ENCODE results near the gene FGF16. TPM values are rescaled to one million over a fixed set of nuclear protein-coding genes. Genes with fewer than 3 reads are reported as not detected.
"Not testable (repeated sequence)": the region's sequence is repeated elsewhere in the genome, so short reads cannot be mapped to it uniquely, and the experiment has no call there.

Gene FGF16
- not detected for total RNA-seq
- long read RNA-seq, result 0 reads

DNA sequence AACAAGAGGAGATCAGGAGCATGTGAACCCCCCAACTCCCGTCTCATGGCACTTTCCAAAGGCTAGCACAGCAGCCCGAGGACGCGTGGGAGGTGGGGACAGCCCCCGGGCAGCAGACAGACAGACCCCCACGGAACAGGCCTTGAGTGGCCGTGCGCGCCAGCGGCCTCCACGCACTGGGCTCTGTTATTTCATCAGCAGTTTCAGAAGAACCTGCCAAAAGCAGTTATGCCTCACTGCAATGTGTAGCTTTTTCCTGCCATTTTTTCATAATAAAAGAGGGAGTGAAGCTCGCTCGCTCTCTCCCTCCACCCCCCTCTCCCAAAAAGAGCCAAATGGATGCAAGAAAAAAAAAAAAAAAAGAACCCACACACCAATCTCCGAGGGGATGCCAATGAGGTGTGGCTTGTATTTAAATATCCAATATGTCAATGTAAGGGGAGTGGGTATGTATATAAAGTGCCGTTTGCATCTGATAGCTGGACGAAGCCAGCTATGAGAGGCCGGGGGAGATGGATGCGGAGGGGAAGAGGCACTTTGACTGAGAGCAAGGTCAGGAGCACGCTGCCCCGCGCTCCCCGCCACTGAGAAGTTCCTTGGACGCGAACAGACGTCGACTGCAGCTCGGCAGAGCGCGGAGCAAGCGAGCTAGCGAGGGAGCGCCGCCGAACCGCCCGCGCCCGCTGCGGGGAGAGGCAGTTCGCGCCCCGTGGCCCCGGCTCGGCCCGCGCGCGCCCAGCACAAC, at the start of gene FGF16:
Gene FGF16 (plus strand): TSS at position 482 of the 745 bp plus-strand sequence. CDS start 286 bp downstream, outside the sequence.
- Histone ChIP-seq H3K9me3 (no peaks in the 10 kb centered on the region), H3K4me3 (peak within 1 kb of the TSS; percentile 42), H3K4me1 (peaks cover 8% of the 10 kb centered on the region), H3K36me3 (no peaks in the 10 kb centered on the region), H3K27ac (no peak within 1 kb of the TSS), H3K27me3 (ENCODE audit: low read depth) (peaks cover 7% of the 10 kb centered on the region)
- peak in 1 of 2 donors; percentile 20 for ATAC-seq
- DNase-seq, result no peak
- no peak for TF ChIP-seq CTCF (IDR thresholded peaks at IDR 0.05)
- intact Hi-C loops (cut with DNase I), result no loop called here

DNA sequence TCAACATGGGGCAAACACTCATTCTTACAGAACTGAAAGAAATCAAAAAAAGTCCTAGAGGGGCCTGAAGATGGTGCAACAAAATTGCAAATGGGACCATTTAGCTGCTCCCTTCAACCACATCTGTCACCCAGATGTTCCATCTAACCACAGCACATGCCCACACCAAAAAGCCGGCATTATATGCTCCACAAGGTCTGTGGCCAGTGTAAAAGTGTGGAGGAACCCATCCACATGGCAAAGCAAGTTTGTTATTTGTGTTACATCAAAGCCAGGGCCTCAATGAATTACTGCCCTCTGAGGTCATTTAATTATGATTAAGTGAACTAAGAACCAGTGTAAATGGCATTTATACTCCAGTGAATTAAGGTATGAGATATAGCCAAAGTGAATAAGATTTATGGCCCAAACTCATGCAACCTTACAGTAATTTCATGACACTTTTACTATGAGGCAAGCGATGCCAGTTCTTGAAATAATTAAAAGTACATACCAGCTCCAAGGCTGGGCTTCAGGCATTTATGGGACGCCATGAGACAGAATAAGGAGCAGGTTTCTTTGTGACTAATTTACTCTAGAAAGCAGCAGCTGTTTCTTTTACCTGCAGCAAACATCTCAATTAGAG, 48.7 kb upstream of the FGF16 start:
- no peak for TF ChIP-seq CTCF (IDR thresholded peaks at IDR 0.05)
- Histone ChIP-seq H3K4me3 (no peak overlapping the region), H3K27ac (no peak overlapping the region), H3K4me1 (no peaks in the 10 kb centered on the region), H3K27me3 (ENCODE audit: low read depth) (no peaks in the 10 kb centered on the region), H3K36me3 (no peaks in the 10 kb centered on the region), H3K9me3 (no peaks in the 10 kb centered on the region)
- intact Hi-C loops (cut with DNase I), result no loop called here
- DNase-seq (no peak), ATAC-seq (no peak)

GRCh38 chrX:77404419-77404818, 42.8 kb upstream of the FGF16 start:
- Histone ChIP-seq H3K27me3 (ENCODE audit: low read depth) (no peaks in the 10 kb centered on the region), H3K4me3 (no peak overlapping the region), H3K27ac (no peak overlapping the region), H3K9me3 (no peaks in the 10 kb centered on the region), H3K4me1 (no peaks in the 10 kb centered on the region), H3K36me3 (no peaks in the 10 kb centered on the region)
- ATAC-seq, result no peak
- TF ChIP-seq CTCF (IDR thresholded peaks at IDR 0.05), result no peak
- intact Hi-C loops (cut with DNase I), result no loop called here
- no peak for DNase-seq

DNA sequence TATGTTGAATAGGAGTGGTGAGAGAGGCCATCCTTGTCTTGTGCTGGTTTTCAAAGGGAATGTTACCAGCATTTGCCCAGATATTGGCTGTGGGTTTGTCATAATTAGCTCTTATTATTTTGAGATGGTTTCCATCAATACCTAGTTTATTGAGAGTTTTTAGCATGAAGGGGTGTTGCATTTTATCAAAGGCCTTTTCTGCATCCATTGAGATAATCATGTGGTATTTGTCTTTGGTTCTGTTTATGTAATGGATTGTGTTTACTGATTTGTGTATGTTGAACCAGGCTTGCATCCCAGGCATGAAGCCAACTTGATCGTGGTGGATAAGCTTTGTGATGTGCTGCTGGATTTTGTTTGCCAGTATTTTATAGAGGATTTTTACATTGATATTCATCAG, 39.4 kb upstream of the FGF16 start:
- H3K9me3 ChIP-seq; H3K27me3 ChIP-seq (ENCODE audit: low read depth); H3K4me1 ChIP-seq; H3K27ac ChIP-seq; DNase-seq; ATAC-seq; H3K4me3 ChIP-seq; H3K36me3 ChIP-seq; intact Hi-C loops (cut with DNase I): not testable (repeated sequence)

- Histone ChIP-seq H3K4me1 (no peaks in the 10 kb centered on the region), H3K36me3 (no peaks in the 10 kb centered on the region), H3K27ac (no peak overlapping the region), H3K9me3 (no peaks in the 10 kb centered on the region), H3K27me3 (ENCODE audit: low read depth) (no peaks in the 10 kb centered on the region), H3K4me3 (no peak overlapping the region)
- DNase-seq, result no peak
- no peak for TF ChIP-seq CTCF (IDR thresholded peaks at IDR 0.05)
- ATAC-seq, result no peak
- intact Hi-C loops (cut with DNase I), result no loop called here
Observed at GRCh38 chrX:77412631-77413030, 34.6 kb upstream of the FGF16 start.

DNA sequence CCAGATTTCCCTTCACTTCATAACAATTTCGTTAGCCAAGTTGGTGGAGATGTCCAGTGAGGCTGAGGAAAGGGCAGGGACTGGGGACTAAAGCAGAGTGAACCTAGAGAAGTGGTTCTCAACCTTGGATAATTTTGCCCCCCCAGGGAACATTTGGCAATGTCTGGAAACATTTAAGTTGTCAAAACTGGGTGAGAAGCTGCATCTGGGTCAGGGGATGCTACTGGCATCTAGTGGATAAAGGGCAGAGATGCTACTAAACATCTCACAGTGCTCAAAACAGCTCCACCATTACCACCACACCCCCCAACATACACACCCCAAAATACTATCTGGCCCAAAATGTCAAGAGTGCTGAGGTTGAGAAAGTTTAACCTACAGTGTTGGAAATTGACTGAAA, 32.0 kb upstream of the FGF16 start:
- ATAC-seq (no peak), DNase-seq (no peak)
- H3K36me3 ChIP-seq, result no peaks in the 10 kb centered on the region
- no peaks in the 10 kb centered on the region for H3K27me3 ChIP-seq (ENCODE audit: low read depth)
- intact Hi-C loops (cut with DNase I), result no loop called here
- no peaks in the 10 kb centered on the region for H3K4me1 ChIP-seq
- H3K9me3 ChIP-seq, result no peaks in the 10 kb centered on the region
- TF ChIP-seq CTCF (IDR thresholded peaks at IDR 0.05), result no peak
- no peak overlapping the region for H3K4me3 ChIP-seq
- no peak overlapping the region for H3K27ac ChIP-seq
